CD8-positive, alpha-beta memory T cell (primary cell): ENCODE results near the gene LRRTM4. TPM values are rescaled to one million over a fixed set of nuclear protein-coding genes. Genes with fewer than 3 reads are reported as not detected.

Experiments
- CTCF ChIA-PET: fragments of 350-600 bp; sonication (Branson Sonifier 250); formaldehyde crosslinking; loops from one replicate; lab custom pipeline; 2021; ENCODE audit warnings: antibody characterized with exemption; lab: Charles Lee
- POLR2A ChIA-PET: fragments of 350-600 bp; sonication (Branson Sonifier 250); formaldehyde crosslinking; loops from one replicate; lab custom pipeline; 2021; ENCODE audit warnings: antibody characterized with exemption; lab: Charles Lee
- DNase-seq, 5 donors: peaks; one replicate each; pipeline versions ENCODE4 v3.0.0 to v3.0.0-alpha.2; 2020 to 2022; ENCODE audit warnings: mixed read lengths in 1 of 5
- H3K27ac ChIP-seq: one replicate; pipeline ENCODE4 v1.7.0; 2013; ENCODE audit warnings: low read depth, mild to moderate bottlenecking, low read length, moderate library complexity
- H3K27me3 ChIP-seq: 2 replicates; pipeline ENCODE4 v1.7.0; 2013; ENCODE audit warnings: low read length, mild to moderate bottlenecking; ENCODE audit not compliant: insufficient read depth, poor library complexity, severe bottlenecking
- H3K36me3 ChIP-seq: 2 replicates; pipeline ENCODE4 v1.7.0; 2013; ENCODE audit warnings: mild to moderate bottlenecking, low read length, moderate library complexity; ENCODE audit not compliant: insufficient read depth
- H3K4me1 ChIP-seq: 2 replicates; pipeline ENCODE4 v1.7.0; 2013; ENCODE audit warnings: mild to moderate bottlenecking, low read length, moderate library complexity; ENCODE audit not compliant: insufficient read depth
- H3K4me3 ChIP-seq: 2 replicates; pipeline ENCODE4 v1.7.0; 2013; ENCODE audit warnings: mild to moderate bottlenecking, low read length
- H3K9me3 ChIP-seq: 2 replicates; pipeline ENCODE4 v1.7.0; 2013; ENCODE audit warnings: mild to moderate bottlenecking, low read length
- H3K27ac Mint-ChIP-seq, 8 donors: one replicate each; pipeline ENCODE4 v1.8.0; 2020 to 2021; ENCODE audit warnings: mixed read lengths in 8 of 8, mild to moderate bottlenecking in 6 of 8, inconsistent platforms in 3 of 8, moderate library complexity in 3 of 8
- H3K27me3 Mint-ChIP-seq, 2 donors: one replicate each; pipeline ENCODE4 v1.8.0; 2020 to 2021; ENCODE audit warnings: mixed read lengths in 2 of 2, mild to moderate bottlenecking in 1 of 2, moderate library complexity in 1 of 2
- H3K36me3 Mint-ChIP-seq, 3 donors: one replicate each; pipeline ENCODE4 v1.8.0; 2020 to 2021; ENCODE audit warnings: mixed read lengths in 3 of 3, inconsistent platforms in 1 of 3, mild to moderate bottlenecking in 1 of 3
- H3K4me1 Mint-ChIP-seq, 3 donors: one replicate each; pipeline ENCODE4 v1.8.0; 2020 to 2021; ENCODE audit warnings: mixed read lengths in 3 of 3, inconsistent platforms in 1 of 3, mild to moderate bottlenecking in 1 of 3
- H3K4me3 Mint-ChIP-seq, 7 donors: one replicate each; pipeline ENCODE4 v1.8.0; 2020 to 2021; ENCODE audit warnings: mixed read lengths in 7 of 7, mild to moderate bottlenecking in 6 of 7, moderate library complexity in 4 of 7, inconsistent platforms in 2 of 7
- H3K9me3 Mint-ChIP-seq, 5 donors: one replicate each; pipeline ENCODE4 v1.8.0; 2020 to 2022; ENCODE audit warnings: mixed read lengths in 5 of 5, mild to moderate bottlenecking in 3 of 5, moderate library complexity in 2 of 5, inconsistent platforms in 1 of 5
- polyA plus RNA-seq: library from polyadenylated mRNA; unstranded; fragments of 300-500 nt; fragmentation: Illumina TruSeq; gene quantifications from one replicate; pipeline ENCODE4 v1.2.3, GENCODE V29; 2021
- total RNA-seq, 2 experiments: library from RNA; stranded (reverse); gene quantifications; one replicate each; pipeline ENCODE4 v1.2.3, GENCODE V29; 2021

LRRTM4 gene
- total and polyA plus RNA-seq, 3 experiments from 2014 or later: not detected

DNA sequence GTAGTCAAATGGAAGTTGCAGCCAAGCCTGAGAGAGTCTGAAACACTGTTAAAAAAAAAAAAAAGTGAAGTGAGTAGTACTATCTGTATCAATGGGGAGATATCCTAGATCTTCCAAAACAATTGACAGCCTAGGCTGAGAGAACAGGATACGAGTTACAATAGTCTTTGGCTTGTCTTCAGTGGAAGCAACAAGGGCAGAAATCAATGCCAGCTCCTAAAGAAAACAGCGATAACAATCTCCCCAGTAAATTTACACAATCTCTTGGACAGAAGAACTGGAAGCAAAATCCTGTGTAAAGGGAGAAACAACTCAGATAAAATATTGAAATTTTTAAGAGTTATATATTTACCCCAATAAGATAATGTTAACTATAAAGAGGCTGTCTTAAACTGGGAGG lies 508.7 kb downstream of the LRRTM4 start:
- H3K27me3 Mint-ChIP-seq: no peaks in the 10 kb centered on the region
- Histone ChIP-seq H3K36me3 (no peaks in the 10 kb centered on the region), H3K4me1 (no peaks in the 10 kb centered on the region), H3K9me3 (no peaks in the 10 kb centered on the region), H3K4me3 (no peak overlapping the region), H3K27me3 (no peaks in the 10 kb centered on the region), H3K27ac (no peak overlapping the region)
- H3K36me3 Mint-ChIP-seq: no peaks in the 10 kb centered on the region
- H3K4me3 Mint-ChIP-seq: no peak overlapping the region
- peaks cover 0 to 21% (median 14%) of the 10 kb centered on the region in 5 donors for H3K9me3 Mint-ChIP-seq
- POLR2A ChIA-PET: no interaction called here
- DNase-seq: no peak
- no peaks in the 10 kb centered on the region for H3K4me1 Mint-ChIP-seq
- CTCF ChIA-PET: no interaction called here
- no peak overlapping the region for H3K27ac Mint-ChIP-seq

GRCh38 chr2:77009307-77009706 lies 512.9 kb downstream of the LRRTM4 start:
- ChIA-PET POLR2A (no interaction called here), CTCF (no interaction called here)
- Histone ChIP-seq H3K4me3 (no peak overlapping the region), H3K9me3 (no peaks in the 10 kb centered on the region), H3K27ac (no peak overlapping the region), H3K36me3 (no peaks in the 10 kb centered on the region), H3K27me3 (no peaks in the 10 kb centered on the region), H3K4me1 (no peaks in the 10 kb centered on the region)
- Mint-ChIP-seq H3K9me3 (peaks cover 6 to 25% (median 12%) of the 10 kb centered on the region in 5 donors), H3K36me3 (no peaks in the 10 kb centered on the region), H3K4me3 (no peak overlapping the region), H3K27ac (no peak overlapping the region), H3K4me1 (no peaks in the 10 kb centered on the region), H3K27me3 (no peaks in the 10 kb centered on the region)
- DNase-seq: no peak

DNA sequence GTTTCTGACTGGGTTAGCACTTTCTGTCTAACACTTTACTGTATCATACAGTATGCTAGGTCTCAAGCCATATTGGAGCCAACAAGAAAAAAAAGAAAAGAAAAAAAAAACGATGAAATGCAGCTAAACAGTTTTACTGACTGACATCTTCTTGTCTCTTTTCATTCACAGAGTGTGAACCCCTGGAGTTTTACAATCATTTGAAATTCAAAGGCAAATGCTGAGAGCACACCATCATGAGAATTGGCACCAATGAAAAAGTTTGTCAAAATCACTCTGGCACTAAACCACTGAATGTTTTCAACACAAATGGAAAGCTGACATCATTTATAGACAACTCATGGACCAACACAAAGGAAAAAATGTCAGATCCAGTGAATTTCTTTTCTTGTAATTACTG lies 513.3 kb downstream of the LRRTM4 start:
- Mint-ChIP-seq H3K4me3 (no peak overlapping the region), H3K27me3 (no peaks in the 10 kb centered on the region), H3K4me1 (no peaks in the 10 kb centered on the region), H3K36me3 (no peaks in the 10 kb centered on the region), H3K9me3 (peaks cover 6 to 22% (median 12%) of the 10 kb centered on the region in 5 donors), H3K27ac (peak overlapping the region in 1 of 8 donors; percentile 10)
- no peaks in the 10 kb centered on the region for H3K9me3 ChIP-seq
- H3K27me3 ChIP-seq: no peaks in the 10 kb centered on the region
- H3K36me3 ChIP-seq: no peaks in the 10 kb centered on the region
- H3K4me1 ChIP-seq: no peaks in the 10 kb centered on the region
- DNase-seq: no peak
- no peak overlapping the region for H3K4me3 ChIP-seq
- H3K27ac ChIP-seq: no peak overlapping the region
- ChIA-PET POLR2A (no interaction called here), CTCF (no interaction called here)

GRCh38 chr2:77007686-77008085 lies 514.5 kb downstream of the LRRTM4 start:
- no peak for DNase-seq
- no peaks in the 10 kb centered on the region for H3K9me3 ChIP-seq
- no peak overlapping the region for H3K4me3 ChIP-seq
- ChIA-PET POLR2A (no interaction called here), CTCF (no interaction called here)
- no peak overlapping the region for H3K4me3 Mint-ChIP-seq
- H3K27ac ChIP-seq: no peak overlapping the region
- H3K36me3 Mint-ChIP-seq: no peaks in the 10 kb centered on the region
- H3K27me3 ChIP-seq: no peaks in the 10 kb centered on the region
- H3K36me3 ChIP-seq: no peaks in the 10 kb centered on the region
- no peaks in the 10 kb centered on the region for H3K4me1 Mint-ChIP-seq
- H3K4me1 ChIP-seq: no peaks in the 10 kb centered on the region
- peaks cover 6 to 19% (median 14%) of the 10 kb centered on the region in 5 donors for H3K9me3 Mint-ChIP-seq
- H3K27me3 Mint-ChIP-seq: no peaks in the 10 kb centered on the region
- H3K27ac Mint-ChIP-seq: no peak overlapping the region

DNA sequence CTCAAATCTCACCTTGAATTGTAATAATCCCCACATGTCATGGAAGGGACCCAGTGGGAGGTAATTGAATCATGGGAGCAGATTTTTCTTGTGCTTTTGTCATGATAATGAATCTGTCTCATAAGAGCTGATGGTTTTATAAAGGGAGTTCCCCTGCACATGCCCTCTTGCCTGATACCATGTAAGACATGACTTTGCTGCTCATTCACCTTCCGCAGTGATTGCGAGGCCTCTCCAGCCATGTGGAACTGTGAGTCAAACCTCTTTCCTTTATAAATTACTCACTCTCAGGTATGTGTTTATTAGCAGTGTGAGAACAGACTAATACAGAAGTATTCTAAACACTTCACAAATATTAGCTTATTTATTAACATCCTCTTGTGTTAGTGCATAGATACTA lies 516.7 kb downstream of the LRRTM4 start:
- no peaks in the 10 kb centered on the region for H3K36me3 Mint-ChIP-seq
- no peak overlapping the region for H3K4me3 Mint-ChIP-seq
- POLR2A ChIA-PET: no interaction called here
- Histone ChIP-seq H3K27me3 (no peaks in the 10 kb centered on the region), H3K27ac (no peak overlapping the region), H3K4me1 (no peaks in the 10 kb centered on the region), H3K4me3 (no peak overlapping the region), H3K36me3 (no peaks in the 10 kb centered on the region), H3K9me3 (no peaks in the 10 kb centered on the region)
- no peak for DNase-seq
- H3K4me1 Mint-ChIP-seq: no peaks in the 10 kb centered on the region
- CTCF ChIA-PET: no interaction called here
- H3K27me3 Mint-ChIP-seq: no peaks in the 10 kb centered on the region
- H3K27ac Mint-ChIP-seq: no peak overlapping the region
- H3K9me3 Mint-ChIP-seq: peaks cover 10 to 25% (median 24%) of the 10 kb centered on the region in 5 donors

GRCh38 chr2:77001895-77002294 lies 520.3 kb downstream of the LRRTM4 start:
- Mint-ChIP-seq H3K27me3 (no peaks in the 10 kb centered on the region), H3K36me3 (no peaks in the 10 kb centered on the region), H3K4me1 (no peaks in the 10 kb centered on the region), H3K27ac (no peak overlapping the region), H3K4me3 (no peak overlapping the region), H3K9me3 (peaks cover 17 to 41% (median 23%) of the 10 kb centered on the region in 5 donors)
- ChIA-PET CTCF (no interaction called here), POLR2A (no interaction called here)
- Histone ChIP-seq H3K4me1 (no peaks in the 10 kb centered on the region), H3K27me3 (no peaks in the 10 kb centered on the region), H3K27ac (no peak overlapping the region), H3K36me3 (no peaks in the 10 kb centered on the region), H3K9me3 (no peaks in the 10 kb centered on the region), H3K4me3 (no peak overlapping the region)
- no peak for DNase-seq

GRCh38 chr2:76998704-76999103 lies 523.5 kb downstream of the LRRTM4 start:
- Histone ChIP-seq H3K27me3 (no peaks in the 10 kb centered on the region), H3K27ac (no peak overlapping the region), H3K4me1 (no peaks in the 10 kb centered on the region), H3K4me3 (no peak overlapping the region), H3K36me3 (no peaks in the 10 kb centered on the region), H3K9me3 (no peaks in the 10 kb centered on the region)
- no peaks in the 10 kb centered on the region for H3K36me3 Mint-ChIP-seq
- POLR2A ChIA-PET: no interaction called here
- H3K4me1 Mint-ChIP-seq: no peaks in the 10 kb centered on the region
- H3K27ac Mint-ChIP-seq: no peak overlapping the region
- H3K4me3 Mint-ChIP-seq: no peak overlapping the region
- no peaks in the 10 kb centered on the region for H3K27me3 Mint-ChIP-seq
- peaks cover 13 to 45% (median 20%) of the 10 kb centered on the region in 5 donors for H3K9me3 Mint-ChIP-seq
- DNase-seq: no peak
- CTCF ChIA-PET: no interaction called here

- Mint-ChIP-seq H3K4me3 (no peak overlapping the region), H3K4me1 (no peaks in the 10 kb centered on the region), H3K27me3 (no peaks in the 10 kb centered on the region), H3K27ac (no peak overlapping the region), H3K36me3 (no peaks in the 10 kb centered on the region), H3K9me3 (peaks cover 12 to 44% (median 18%) of the 10 kb centered on the region in 5 donors)
- no peaks in the 10 kb centered on the region for H3K4me1 ChIP-seq
- POLR2A ChIA-PET: no interaction called here
- H3K36me3 ChIP-seq: no peaks in the 10 kb centered on the region
- H3K27ac ChIP-seq: no peak overlapping the region
- H3K4me3 ChIP-seq: no peak overlapping the region
- H3K9me3 ChIP-seq: no peaks in the 10 kb centered on the region
- DNase-seq: no peak
- no peaks in the 10 kb centered on the region for H3K27me3 ChIP-seq
- CTCF ChIA-PET: no interaction called here
Measured at GRCh38 chr2:76998152-76998551, 524.0 kb downstream of the LRRTM4 start.

GRCh38 chr2:76997296-76997695 lies 524.9 kb downstream of the LRRTM4 start:
- Histone ChIP-seq H3K36me3 (no peaks in the 10 kb centered on the region), H3K27me3 (no peaks in the 10 kb centered on the region), H3K4me1 (no peaks in the 10 kb centered on the region), H3K9me3 (no peaks in the 10 kb centered on the region), H3K27ac (no peak overlapping the region), H3K4me3 (no peak overlapping the region)
- no peak overlapping the region for H3K27ac Mint-ChIP-seq
- H3K27me3 Mint-ChIP-seq: no peaks in the 10 kb centered on the region
- ChIA-PET CTCF (no interaction called here), POLR2A (no interaction called here)
- no peak for DNase-seq
- H3K9me3 Mint-ChIP-seq: peaks cover 9 to 44% (median 16%) of the 10 kb centered on the region in 5 donors
- H3K4me3 Mint-ChIP-seq: no peak overlapping the region
- no peaks in the 10 kb centered on the region for H3K4me1 Mint-ChIP-seq
- H3K36me3 Mint-ChIP-seq: no peaks in the 10 kb centered on the region
